Panc1 (cell line): ENCODE results near the gene EFCAB7. TPM values are rescaled to one million over a fixed set of nuclear protein-coding genes. Genes with fewer than 3 reads are reported as not detected.

Experiments used
- ATAC-seq: fragments of 200-7000 bp; cut with Tn5 transposase; 2 replicates; pipeline ENCODE4 v1.9.1; 2020; ENCODE audit warnings: mild to moderate bottlenecking, moderate library complexity
- BruUV-seq: library from RNA; stranded (reverse); fragments of 400-500 nt; replicated peaks from 2 replicates; lab custom pipeline; 2021; lab: Mats Ljungman, UMichigan
- CTCF ChIA-PET: fragments of 300-600 bp; sonication (Branson Sonifier 250); formaldehyde crosslinking; loops from one replicate; lab custom pipeline; 2022; ENCODE audit warnings: antibody characterized with exemption; lab: Charles Lee
- POLR2A ChIA-PET: fragments of 300-600 bp; sonication (Branson Sonifier 250); formaldehyde crosslinking; loops from one replicate; lab custom pipeline; 2022; ENCODE audit warnings: antibody characterized with exemption; lab: Charles Lee
- DNase-seq: peaks from one replicate; pipeline ENCODE4 v3.0.0-alpha.2; 2010; ENCODE audit warnings: low read depth, low spot score
- H3K27ac ChIP-seq: 2 replicates; pipeline ENCODE4 v1.5.1; 2011; ENCODE audit warnings: mild to moderate bottlenecking, low read length, inconsistent platforms
- H3K27me3 ChIP-seq: fragments of 200-500 bp; sonication (Bioruptor generic); 2 replicates; pipeline ENCODE4 v1.6.0; 2014; ENCODE audit warnings: low read length, inconsistent platforms; ENCODE audit not compliant: control insufficient read depth, insufficient read depth
- H3K36me3 ChIP-seq: fragments of 200-500 bp; sonication (Bioruptor generic); 2 replicates; pipeline ENCODE4 v1.5.1; 2014; ENCODE audit warnings: inconsistent platforms, mild to moderate bottlenecking, low read length, moderate library complexity; ENCODE audit not compliant: control insufficient read depth, insufficient read depth
- H3K4me1 ChIP-seq: 2 replicates; pipeline ENCODE4 v1.5.1; 2011; ENCODE audit warnings: inconsistent platforms, mild to moderate bottlenecking, low read length, moderate library complexity; ENCODE audit not compliant: control insufficient read depth, insufficient read depth
- H3K4me3 ChIP-seq, 2 experiments: 2 replicates each; pipeline ENCODE4 v1.5.1; 2011 to 2012; ENCODE audit warnings: low read depth in 2 of 2, low read length in 2 of 2, mild to moderate bottlenecking in 2 of 2, inconsistent platforms in 1 of 2, moderate library complexity in 1 of 2
- H3K9me3 ChIP-seq: fragments of 200-500 bp; sonication (Bioruptor generic); 2 replicates; pipeline ENCODE4 v1.5.1; 2014; ENCODE audit warnings: low read depth, mild to moderate bottlenecking, inconsistent platforms, low read length, moderate library complexity; ENCODE audit not compliant: control insufficient read depth, insufficient read depth
- POLR2AphosphoS5 ChIP-seq: IDR thresholded peaks from 2 replicates; pipeline ENCODE4 v1.6.1; 2012; ENCODE audit warnings: mild to moderate bottlenecking, low read depth, low read length, moderate library complexity
- SIN3A ChIP-seq: IDR thresholded peaks from 2 replicates; pipeline ENCODE4 v1.6.1; 2012; ENCODE audit warnings: low read depth, mild to moderate bottlenecking, low read length, moderate library complexity, borderline replicate concordance; ENCODE audit not compliant: insufficient read depth
- TCF7L2 ChIP-seq: IDR thresholded peaks from 2 replicates; pipeline ENCODE4 v1.6.1; 2011; ENCODE audit warnings: mild to moderate bottlenecking, low read depth, low read length, inconsistent platforms
- in situ Hi-C: cut with HindIII; loops from 2 replicates; pipeline ENCODE4 v1.10.0; 2016; ENCODE audit warnings: low sequenced_read_pairs, low pct_unique_long_range_greater_than_20kb
- intact Hi-C: fragments of 100-400 bp; cut with micrococcal nuclease; formaldehyde crosslinking; loops from one replicate; pipeline ENCODE4 v1.10.0; 2022; ENCODE audit not compliant: unreplicated experiment
- total RNA-seq: library from RNA; stranded (reverse); gene quantifications from one replicate; pipeline ENCODE4 v1.2.1, GENCODE V29; 2021; ENCODE audit not compliant: unreplicated experiment
- TF ChIP-seq, protein P1 (sequence below), 2 experiments: IDR thresholded peaks; 2 replicates each; pipeline ENCODE4 v1.6.1; 2011 to 2012; ENCODE audit warnings: low read depth in 2 of 2, control low read depth in 1 of 2, low read length in 1 of 2, mild to moderate bottlenecking in 1 of 2, moderate library complexity in 1 of 2; ENCODE audit not compliant: insufficient read depth in 1 of 2
- TF ChIP-seq, protein P2 (sequence below): fragments of 450-650 bp; IDR thresholded peaks from 2 replicates; pipeline ENCODE4 v1.5.1; 2017; ENCODE audit warnings: mild to moderate bottlenecking

The EFCAB7 gene
- total RNA-seq, 1 experiment from 2014 or later = 6.6 TPM

DNA sequence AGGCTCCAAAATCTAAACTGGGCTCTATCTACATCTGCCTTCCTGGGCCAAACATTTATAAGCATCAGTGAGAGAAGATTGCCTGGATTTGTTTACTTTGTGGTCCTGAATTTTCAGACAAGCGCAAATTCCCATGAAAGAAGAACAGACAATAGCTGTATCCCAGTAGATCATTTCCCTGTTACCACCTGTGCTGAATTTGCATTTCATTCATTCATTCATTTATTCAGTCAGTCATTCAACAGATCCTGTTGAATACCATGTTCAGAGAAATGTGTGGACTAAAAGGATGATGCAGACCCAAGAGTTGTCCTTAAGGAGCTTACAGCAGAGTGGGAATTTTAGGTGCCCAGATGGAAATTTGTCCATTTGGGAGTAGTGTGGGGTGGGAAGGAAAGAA lies 72.1 kb downstream of the EFCAB7 start:
- in situ Hi-C loops (no loop called here), intact Hi-C loops (no loop called here)
- Histone ChIP-seq H3K4me1 (peaks cover 21% of the 10 kb centered on the region), H3K36me3 (no peaks in the 10 kb centered on the region), H3K27ac (no peak overlapping the region), H3K9me3 (no peaks in the 10 kb centered on the region), H3K27me3 (no peaks in the 10 kb centered on the region), H3K4me3 (no peak overlapping the region)
- BruUV-seq = no TSS peak
- TF ChIP-seq SIN3A (no peak), POLR2AphosphoS5 (no peak), TCF7L2 (no peak)
- TF ChIP-seq, protein P1, sequence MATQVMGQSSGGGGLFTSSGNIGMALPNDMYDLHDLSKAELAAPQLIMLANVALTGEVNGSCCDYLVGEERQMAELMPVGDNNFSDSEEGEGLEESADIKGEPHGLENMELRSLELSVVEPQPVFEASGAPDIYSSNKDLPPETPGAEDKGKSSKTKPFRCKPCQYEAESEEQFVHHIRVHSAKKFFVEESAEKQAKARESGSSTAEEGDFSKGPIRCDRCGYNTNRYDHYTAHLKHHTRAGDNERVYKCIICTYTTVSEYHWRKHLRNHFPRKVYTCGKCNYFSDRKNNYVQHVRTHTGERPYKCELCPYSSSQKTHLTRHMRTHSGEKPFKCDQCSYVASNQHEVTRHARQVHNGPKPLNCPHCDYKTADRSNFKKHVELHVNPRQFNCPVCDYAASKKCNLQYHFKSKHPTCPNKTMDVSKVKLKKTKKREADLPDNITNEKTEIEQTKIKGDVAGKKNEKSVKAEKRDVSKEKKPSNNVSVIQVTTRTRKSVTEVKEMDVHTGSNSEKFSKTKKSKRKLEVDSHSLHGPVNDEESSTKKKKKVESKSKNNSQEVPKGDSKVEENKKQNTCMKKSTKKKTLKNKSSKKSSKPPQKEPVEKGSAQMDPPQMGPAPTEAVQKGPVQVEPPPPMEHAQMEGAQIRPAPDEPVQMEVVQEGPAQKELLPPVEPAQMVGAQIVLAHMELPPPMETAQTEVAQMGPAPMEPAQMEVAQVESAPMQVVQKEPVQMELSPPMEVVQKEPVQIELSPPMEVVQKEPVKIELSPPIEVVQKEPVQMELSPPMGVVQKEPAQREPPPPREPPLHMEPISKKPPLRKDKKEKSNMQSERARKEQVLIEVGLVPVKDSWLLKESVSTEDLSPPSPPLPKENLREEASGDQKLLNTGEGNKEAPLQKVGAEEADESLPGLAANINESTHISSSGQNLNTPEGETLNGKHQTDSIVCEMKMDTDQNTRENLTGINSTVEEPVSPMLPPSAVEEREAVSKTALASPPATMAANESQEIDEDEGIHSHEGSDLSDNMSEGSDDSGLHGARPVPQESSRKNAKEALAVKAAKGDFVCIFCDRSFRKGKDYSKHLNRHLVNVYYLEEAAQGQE (IDR thresholded peaks at IDR 0.05; ENCODE audit: insufficient read depth in 1 of 2, low read depth in 2 of 2, low read length in 1 of 2) = no peak
- TF ChIP-seq, protein P2, sequence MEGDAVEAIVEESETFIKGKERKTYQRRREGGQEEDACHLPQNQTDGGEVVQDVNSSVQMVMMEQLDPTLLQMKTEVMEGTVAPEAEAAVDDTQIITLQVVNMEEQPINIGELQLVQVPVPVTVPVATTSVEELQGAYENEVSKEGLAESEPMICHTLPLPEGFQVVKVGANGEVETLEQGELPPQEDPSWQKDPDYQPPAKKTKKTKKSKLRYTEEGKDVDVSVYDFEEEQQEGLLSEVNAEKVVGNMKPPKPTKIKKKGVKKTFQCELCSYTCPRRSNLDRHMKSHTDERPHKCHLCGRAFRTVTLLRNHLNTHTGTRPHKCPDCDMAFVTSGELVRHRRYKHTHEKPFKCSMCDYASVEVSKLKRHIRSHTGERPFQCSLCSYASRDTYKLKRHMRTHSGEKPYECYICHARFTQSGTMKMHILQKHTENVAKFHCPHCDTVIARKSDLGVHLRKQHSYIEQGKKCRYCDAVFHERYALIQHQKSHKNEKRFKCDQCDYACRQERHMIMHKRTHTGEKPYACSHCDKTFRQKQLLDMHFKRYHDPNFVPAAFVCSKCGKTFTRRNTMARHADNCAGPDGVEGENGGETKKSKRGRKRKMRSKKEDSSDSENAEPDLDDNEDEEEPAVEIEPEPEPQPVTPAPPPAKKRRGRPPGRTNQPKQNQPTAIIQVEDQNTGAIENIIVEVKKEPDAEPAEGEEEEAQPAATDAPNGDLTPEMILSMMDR = no peak
- POLR2A ChIA-PET = no interaction called here
- CTCF ChIA-PET = no interaction called here
- ATAC-seq (no peak), DNase-seq (no peak)

DNA sequence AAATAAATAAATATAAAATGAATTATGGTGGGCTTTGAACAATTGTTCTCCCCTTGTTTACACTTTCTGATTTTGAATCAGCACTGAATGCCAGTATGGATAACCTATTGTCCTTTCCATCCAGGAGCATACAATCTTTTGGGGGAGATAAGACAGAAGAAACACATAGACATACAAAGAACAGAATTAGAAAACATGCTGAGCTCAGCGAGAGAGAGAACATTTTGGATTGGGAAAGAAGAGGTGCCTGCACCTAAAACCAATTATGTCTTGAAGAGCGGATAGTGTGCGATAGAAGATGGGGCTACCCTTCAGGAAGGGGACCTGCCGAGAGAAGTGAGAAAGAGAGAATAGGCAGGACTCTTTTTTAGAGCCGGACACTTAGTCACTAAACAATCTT lies 76.5 kb downstream of the EFCAB7 start:
- Histone ChIP-seq H3K9me3 (no peaks in the 10 kb centered on the region), H3K27me3 (no peaks in the 10 kb centered on the region), H3K36me3 (no peaks in the 10 kb centered on the region), H3K27ac (no peak overlapping the region), H3K4me3 (no peak overlapping the region), H3K4me1 (peaks cover 8% of the 10 kb centered on the region; the same call in 1 of the 2 replicates)
- intact Hi-C loops = no loop called here
- no TSS peak for BruUV-seq
- ATAC-seq (no peak), DNase-seq (no peak)
- TF ChIP-seq POLR2AphosphoS5 (no peak), TCF7L2 (no peak), SIN3A (no peak)
- TF ChIP-seq, protein P2 = no peak
- TF ChIP-seq, protein P1 (IDR thresholded peaks at IDR 0.05; ENCODE audit: insufficient read depth in 1 of 2, low read depth in 2 of 2, low read length in 1 of 2) = no peak
- ChIA-PET POLR2A (interaction anchor here (0.6 kb wide), 1 partner anchor 11 kb away, joined by 5 read pairs; no protein-coding TSS in a partner anchor), CTCF (no interaction called here)
- in situ Hi-C loops = no loop called here
